MM.1S (cell line): ENCODE results near the gene TAF11.

Experiments
- DNase-seq: peaks from one replicate; pipeline ENCODE4 v3.0.0-alpha.2; 2015
- H2AFZ ChIP-seq: fragments of 300-600 bp; sonication (generic); 2 replicates; pipeline ENCODE4 v1.6.0; 2016; ENCODE audit warnings: antibody characterized with exemption, low read length
- H3F3A ChIP-seq: fragments of 300-600 bp; sonication (generic); 2 replicates; pipeline ENCODE4 v1.6.1; 2016; ENCODE audit warnings: mild to moderate bottlenecking, antibody characterized with exemption, low read length, moderate library complexity, mixed read lengths; ENCODE audit not compliant: insufficient read depth
- H3K27ac ChIP-seq: fragments of 300-600 bp; sonication (generic); 2 replicates; pipeline ENCODE4 v1.5.1; 2016; ENCODE audit warnings: mild to moderate bottlenecking, low read length
- H3K27me3 ChIP-seq: fragments of 300-600 bp; sonication (generic); replicated peaks from 2 replicates; pipeline ENCODE4 v1.6.0; 2016; ENCODE audit warnings: low read length; ENCODE audit not compliant: insufficient read depth
- H3K36me3 ChIP-seq: fragments of 300-600 bp; sonication (generic); replicated peaks from 2 replicates; pipeline ENCODE4 v1.6.1; 2016; ENCODE audit warnings: mild to moderate bottlenecking, low read length, mixed read lengths; ENCODE audit not compliant: insufficient read depth
- H3K4me1 ChIP-seq: fragments of 300-600 bp; sonication (generic); 2 replicates; pipeline ENCODE4 v1.6.1; 2016; ENCODE audit warnings: low read length, mixed read lengths
- H3K4me2 ChIP-seq: fragments of 300-600 bp; sonication (generic); 2 replicates; pipeline ENCODE4 v1.6.0; 2016; ENCODE audit warnings: low read depth, low read length
- H3K4me3 ChIP-seq: fragments of 300-600 bp; sonication (generic); 2 replicates; pipeline ENCODE4 v1.5.1; 2016; ENCODE audit warnings: low read length, mixed read lengths
- H3K79me2 ChIP-seq: fragments of 300-600 bp; sonication (generic); 2 replicates; pipeline ENCODE4 v1.6.1; 2016; ENCODE audit warnings: mixed run types, low read length, mixed read lengths
- H3K9ac ChIP-seq: fragments of 300-600 bp; sonication (generic); 2 replicates; pipeline ENCODE4 v1.6.1; 2016; ENCODE audit warnings: low read length, mixed read lengths
- H3K9me2 ChIP-seq: fragments of 300-600 bp; sonication (generic); replicated peaks from 2 replicates; pipeline ENCODE4 v1.6.1; 2016; ENCODE audit warnings: mild to moderate bottlenecking, low read length, mixed read lengths; ENCODE audit not compliant: insufficient read depth
- H3K9me3 ChIP-seq: fragments of 300-600 bp; sonication (generic); replicated peaks from 2 replicates; pipeline ENCODE4 v1.6.1; 2016; ENCODE audit warnings: mild to moderate bottlenecking, low read length, mixed read lengths; ENCODE audit not compliant: insufficient read depth
- H4K20me1 ChIP-seq: fragments of 300-600 bp; sonication (generic); 2 replicates; pipeline ENCODE4 v1.6.1; 2016; ENCODE audit warnings: mild to moderate bottlenecking, low read length, moderate library complexity, mixed read lengths; ENCODE audit not compliant: insufficient read depth
- EZH2 ChIP-seq: fragments of 300-600 bp; sonication (generic); optimal IDR thresholded peaks from 2 replicates; pipeline ENCODE3; 2017; ENCODE audit warnings: low read depth, mild to moderate bottlenecking, antibody characterized with exemption, low read length, mixed read lengths
- EZH2phosphoT487 ChIP-seq: fragments of 300-600 bp; sonication (generic); IDR thresholded peaks from 2 replicates; pipeline ENCODE4 v1.6.1; 2018; ENCODE audit warnings: antibody characterized with exemption, low read length
- TF ChIP-seq, protein P1 (sequence below): fragments of 300-600 bp; sonication (generic); IDR thresholded peaks from 2 replicates; pipeline ENCODE4 v1.5.1; 2016; ENCODE audit warnings: antibody characterized with exemption, low read length, mixed read lengths

Gene TAF11

DNA sequence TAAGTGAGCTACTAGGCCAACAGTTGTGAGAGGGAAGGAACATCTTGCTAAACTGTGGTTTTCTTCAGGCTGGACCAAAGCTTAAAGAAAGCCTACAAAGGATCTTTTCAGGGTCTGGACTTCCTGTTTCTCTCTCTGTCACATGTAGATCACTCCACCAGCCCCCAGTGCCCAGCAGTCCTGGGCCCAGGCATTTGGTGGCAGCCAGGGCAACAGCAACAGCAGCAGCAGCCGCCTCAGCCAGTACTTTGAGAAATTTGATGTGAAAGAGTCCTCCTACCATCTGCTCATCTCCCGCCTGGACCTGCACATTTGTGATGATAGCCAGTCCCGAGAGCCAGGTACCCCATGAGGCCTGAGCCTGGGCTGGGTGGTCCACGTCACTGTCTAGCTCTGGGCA, 51.8 kb downstream of the TAF11 start:
- Histone ChIP-seq H3K4me2 (no peak overlapping the region), H3K79me2 (no peaks in the 10 kb centered on the region), H3K9ac (no peak overlapping the region), H3K36me3 (no peaks in the 10 kb centered on the region; the same call in 1 of the 2 replicates), H3K27ac (no peak overlapping the region), H3K4me3 (no peak overlapping the region), H2AFZ (no peak overlapping the region), H3F3A (no peaks in the 10 kb centered on the region), H3K9me2 (no peaks in the 10 kb centered on the region), H3K4me1 (no peaks in the 10 kb centered on the region), H4K20me1 (no peaks in the 10 kb centered on the region), H3K27me3 (no peaks in the 10 kb centered on the region), H3K9me3 (no peaks in the 10 kb centered on the region)
- DNase-seq = no peak
- TF ChIP-seq EZH2phosphoT487 (no peak), EZH2 (no peak)
- TF ChIP-seq, protein P1, sequence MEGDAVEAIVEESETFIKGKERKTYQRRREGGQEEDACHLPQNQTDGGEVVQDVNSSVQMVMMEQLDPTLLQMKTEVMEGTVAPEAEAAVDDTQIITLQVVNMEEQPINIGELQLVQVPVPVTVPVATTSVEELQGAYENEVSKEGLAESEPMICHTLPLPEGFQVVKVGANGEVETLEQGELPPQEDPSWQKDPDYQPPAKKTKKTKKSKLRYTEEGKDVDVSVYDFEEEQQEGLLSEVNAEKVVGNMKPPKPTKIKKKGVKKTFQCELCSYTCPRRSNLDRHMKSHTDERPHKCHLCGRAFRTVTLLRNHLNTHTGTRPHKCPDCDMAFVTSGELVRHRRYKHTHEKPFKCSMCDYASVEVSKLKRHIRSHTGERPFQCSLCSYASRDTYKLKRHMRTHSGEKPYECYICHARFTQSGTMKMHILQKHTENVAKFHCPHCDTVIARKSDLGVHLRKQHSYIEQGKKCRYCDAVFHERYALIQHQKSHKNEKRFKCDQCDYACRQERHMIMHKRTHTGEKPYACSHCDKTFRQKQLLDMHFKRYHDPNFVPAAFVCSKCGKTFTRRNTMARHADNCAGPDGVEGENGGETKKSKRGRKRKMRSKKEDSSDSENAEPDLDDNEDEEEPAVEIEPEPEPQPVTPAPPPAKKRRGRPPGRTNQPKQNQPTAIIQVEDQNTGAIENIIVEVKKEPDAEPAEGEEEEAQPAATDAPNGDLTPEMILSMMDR = no peak

DNA sequence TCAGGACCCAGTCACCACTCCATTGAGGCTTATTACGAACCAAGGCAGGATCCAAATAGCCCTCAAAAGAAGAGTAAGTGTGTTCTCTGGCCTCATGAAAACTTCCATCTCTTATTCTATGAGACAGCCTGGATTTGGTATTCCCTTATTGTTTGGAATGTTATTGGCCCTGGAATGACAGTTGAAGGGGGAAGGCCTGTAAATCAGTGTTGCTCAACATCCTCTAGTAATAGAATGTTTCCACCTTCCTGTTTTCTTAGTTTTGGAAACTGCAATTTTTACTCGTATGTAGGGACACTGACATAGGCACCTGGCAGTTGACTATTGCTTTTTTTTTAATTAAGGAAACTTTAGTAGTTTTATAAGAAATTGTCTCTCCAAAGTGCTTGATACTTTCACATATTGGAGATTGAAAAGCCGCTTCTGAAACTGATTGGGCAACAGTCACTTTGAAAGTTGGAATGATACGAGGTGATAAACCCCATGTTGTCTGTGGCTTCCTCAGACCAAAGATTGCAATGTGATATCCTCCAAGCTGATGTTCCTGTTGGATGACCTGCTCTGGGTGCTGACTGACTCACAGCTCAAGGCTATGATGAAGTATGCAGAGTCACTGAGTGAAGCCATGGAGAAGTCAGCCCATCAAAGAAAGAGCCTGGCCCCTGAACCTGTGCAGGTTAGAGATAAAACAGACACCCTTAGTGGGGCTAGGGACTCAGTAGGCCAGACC, 52.9 kb downstream of the TAF11 start:
- H3K9me2 ChIP-seq = no peaks in the 10 kb centered on the region
- TF ChIP-seq, protein P1 = no peak
- no peak for TF ChIP-seq EZH2phosphoT487
- TF ChIP-seq EZH2 = no peak
- no peak overlapping the region for H3K9ac ChIP-seq
- no peak overlapping the region for H2AFZ ChIP-seq
- H3K79me2 ChIP-seq = no peaks in the 10 kb centered on the region
- H3K4me1 ChIP-seq = no peaks in the 10 kb centered on the region
- no peaks in the 10 kb centered on the region for H3K27me3 ChIP-seq
- no peak overlapping the region for H3K4me2 ChIP-seq
- no peak overlapping the region for H3K4me3 ChIP-seq
- H4K20me1 ChIP-seq = no peaks in the 10 kb centered on the region
- no peaks in the 10 kb centered on the region for H3F3A ChIP-seq
- no peaks in the 10 kb centered on the region; the same call in 1 of the 2 replicates for H3K36me3 ChIP-seq
- no peak overlapping the region for H3K27ac ChIP-seq
- DNase-seq = no peak
- H3K9me3 ChIP-seq = no peaks in the 10 kb centered on the region

DNA sequence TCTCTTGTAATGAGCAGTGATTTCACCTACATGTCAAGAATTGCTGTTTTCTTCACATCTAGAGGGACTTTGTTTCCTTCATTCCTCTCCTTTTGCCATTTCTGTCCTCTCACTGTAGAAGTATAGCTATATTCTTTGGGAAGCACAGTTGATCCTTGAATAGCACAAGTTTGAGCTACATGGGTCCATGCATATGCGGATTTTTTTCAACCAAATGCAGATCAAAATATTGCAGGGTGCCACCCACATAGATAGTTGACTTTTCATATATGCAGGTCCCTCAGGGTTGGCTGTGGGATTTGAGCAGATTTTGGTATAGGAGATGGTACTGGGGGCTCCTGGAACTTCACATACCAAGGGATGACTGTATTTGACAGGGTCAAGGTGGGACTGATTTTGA, 54.9 kb downstream of the TAF11 start:
- H3K4me2 ChIP-seq = no peak overlapping the region
- DNase-seq = no peak
- no peaks in the 10 kb centered on the region for H3K79me2 ChIP-seq
- H3K9ac ChIP-seq = no peak overlapping the region
- no peak overlapping the region for H3K27ac ChIP-seq
- no peaks in the 10 kb centered on the region for H3K9me2 ChIP-seq
- no peak overlapping the region for H2AFZ ChIP-seq
- H3K4me3 ChIP-seq = no peak overlapping the region
- no peaks in the 10 kb centered on the region for H3K9me3 ChIP-seq
- H4K20me1 ChIP-seq = no peaks in the 10 kb centered on the region
- no peaks in the 10 kb centered on the region for H3K27me3 ChIP-seq
- no peaks in the 10 kb centered on the region for H3K4me1 ChIP-seq
- H3K36me3 ChIP-seq = no peaks in the 10 kb centered on the region; the same call in 1 of the 2 replicates
- TF ChIP-seq, protein P1 = no peak
- TF ChIP-seq EZH2 = no peak
- no peak for TF ChIP-seq EZH2phosphoT487
- no peaks in the 10 kb centered on the region for H3F3A ChIP-seq
